GM18507 (cell line): ENCODE data around the gene TNIP1.

Source experiments
- DNase-seq: peaks from one replicate; pipeline ENCODE4 v3.0.0; 2011; ENCODE audit warnings: low read depth; ENCODE audit not compliant: insufficient read length; ENCODE audit errors: extremely low spot score
- FAIRE-seq: peaks from 2 replicates; lab custom pipeline; 2011; peaks lifted over from hg19 to GRCh38; lab: Jason Lieb, UNC

Gene TNIP1

GRCh38 chr5:151029179-151030055 lies 51.4 kb downstream of the TNIP1 start:
- FAIRE-seq (no peak), DNase-seq (no peak)

- no peak for DNase-seq
- no peak for FAIRE-seq
Observed at GRCh38 chr5:151028717-151029116, 52.1 kb downstream of the TNIP1 start.

- no peak for DNase-seq
- no peak for FAIRE-seq
Observed at GRCh38 chr5:151027961-151028479, 52.8 kb downstream of the TNIP1 start.

GRCh38 chr5:151026679-151027078 lies 54.2 kb downstream of the TNIP1 start:
- FAIRE-seq (no peak), DNase-seq (no peak)

- DNase-seq (no peak), FAIRE-seq (no peak)
Observed at GRCh38 chr5:151026088-151026487, 54.7 kb downstream of the TNIP1 start.

- no peak for FAIRE-seq
Observed at GRCh38 chr5:151025250-151025606, 55.6 kb downstream of the TNIP1 start.

GRCh38 chr5:151024440-151025249 lies 56.2 kb downstream of the TNIP1 start:
- DNase-seq = no peak
- no peak for FAIRE-seq

More at GRCh38 chr5:151025250-151025606, 55.6 kb downstream of the TNIP1 start:
- no peak for DNase-seq

- no peak for FAIRE-seq
- DNase-seq = no peak
Observed at GRCh38 chr5:151023651-151024050, 57.2 kb downstream of the TNIP1 start.

- DNase-seq (no peak), FAIRE-seq (no peak)
Observed at GRCh38 chr5:151023047-151023615, 57.7 kb downstream of the TNIP1 start.

GRCh38 chr5:151022511-151023018 lies 58.3 kb downstream of the TNIP1 start:
- DNase-seq = no peak
- FAIRE-seq = no peak

- DNase-seq = no peak
- FAIRE-seq = no peak
Observed at GRCh38 chr5:151021746-151022145, 59.1 kb downstream of the TNIP1 start.

GRCh38 chr5:151020304-151021110 lies 60.3 kb downstream of the TNIP1 start, which contains the start of gene GPX3:
Gene GPX3, plus strand, starts transcription at chr5:151020591. Its CDS starts 64 bp downstream, at chr5:151020655.
- FAIRE-seq = no peak

GRCh38 chr5:151019331-151019730 lies 61.5 kb downstream of the TNIP1 start:
- DNase-seq (no peak), FAIRE-seq (no peak)

More at GRCh38 chr5:151020304-151021110, 60.3 kb downstream of the TNIP1 start, which contains the start of gene GPX3:
- peak; percentile 22 for DNase-seq

GRCh38 chr5:151018846-151019245 lies 62.0 kb downstream of the TNIP1 start:
- DNase-seq (no peak), FAIRE-seq (no peak)

GRCh38 chr5:151017897-151018296 lies 62.9 kb downstream of the TNIP1 start:
- no peak for DNase-seq
- no peak for FAIRE-seq

GRCh38 chr5:151016700-151017099 lies 64.1 kb downstream of the TNIP1 start:
- no peak for FAIRE-seq
- DNase-seq = no peak

GRCh38 chr5:151015974-151016587 lies 64.8 kb downstream of the TNIP1 start:
- no peak for DNase-seq
- FAIRE-seq = no peak

GRCh38 chr5:151014680-151015343 lies 66.0 kb downstream of the TNIP1 start:
- no peak for FAIRE-seq
- DNase-seq = no peak
